22Rv1 (cell line): ENCODE results near the gene OST4.

Experiments
- CTCF ChIP-seq: fragments of 450-650 bp; IDR thresholded peaks from 2 replicates; pipeline ENCODE4 v1.5.1; 2017; ENCODE audit warnings: mild to moderate bottlenecking
- ZFX ChIP-seq: fragments of 450-650 bp; IDR thresholded peaks from 2 replicates; pipeline ENCODE4 v1.6.1; 2017; ENCODE audit warnings: antibody characterized with exemption, borderline replicate concordance

GRCh38 chr2:27087823-27088410 is 16.5 kb upstream of the OST4 start:
- TF ChIP-seq CTCF (no peak), ZFX (no peak)
